ENCODE data around the gene ACSM2B. TPM values are rescaled to one million over a fixed set of nuclear protein-coding genes. Genes with fewer than 3 reads are reported as not detected.
"Not testable (repeated sequence)": the region's sequence is repeated elsewhere in the genome, so short reads cannot be mapped to it uniquely, and the experiment has no call there.

The ACSM2B gene
- total RNA-seq, 1 experiment from 2014 or later = not detected

GRCh38 chr16:20578091-20578490, 1.9 kb upstream of the ACSM2B start:
- H3K27ac ChIP-seq; H3K36me3 ChIP-seq; H3K4me3 ChIP-seq; H3K27me3 ChIP-seq (replicated peaks); H3K9me3 ChIP-seq (replicated peaks); DNase-seq (ENCODE audit: low read depth in 1 of 2, low spot score in 2 of 2); H3K4me1 ChIP-seq (replicated peaks): not testable (repeated sequence)

DNA sequence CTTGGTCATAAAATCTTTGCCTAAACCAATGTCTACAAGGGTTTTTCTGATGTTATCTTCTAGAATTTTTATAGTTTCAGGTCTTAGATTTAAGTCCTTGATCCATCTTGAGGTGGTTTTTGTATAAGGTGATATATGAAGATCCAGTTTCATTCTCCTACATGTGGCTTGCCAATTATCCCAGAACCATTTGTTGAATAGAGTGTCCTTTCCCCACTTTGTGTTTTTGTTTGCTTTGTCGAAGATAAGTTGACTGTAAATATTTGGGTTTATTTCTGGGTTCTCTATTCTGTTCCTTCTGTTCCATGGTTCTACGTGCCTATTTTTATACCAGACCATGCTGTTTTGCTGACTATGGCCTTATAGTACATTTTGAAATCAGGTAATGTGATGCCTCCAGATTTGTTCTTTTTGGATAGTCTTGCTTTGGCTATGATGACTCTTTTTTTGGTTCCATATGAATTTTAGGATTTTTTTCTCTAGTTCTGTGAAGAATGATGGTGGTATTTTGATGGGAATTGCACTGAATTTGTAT, 7.0 kb downstream of the ACSM2B start:
- not testable (repeated sequence) for H3K4me1 ChIP-seq (replicated peaks); H3K27ac ChIP-seq; H3K4me3 ChIP-seq; H3K36me3 ChIP-seq; DNase-seq (ENCODE audit: low read depth in 1 of 2, low spot score in 2 of 2); H3K27me3 ChIP-seq (replicated peaks); H3K9me3 ChIP-seq (replicated peaks)

- H3K9me3 ChIP-seq (replicated peaks) = no peaks in the 10 kb centered on the region
These were observed 7.8 kb downstream of the ACSM2B start for GRCh38 chr16:20568404-20568803.

DNA sequence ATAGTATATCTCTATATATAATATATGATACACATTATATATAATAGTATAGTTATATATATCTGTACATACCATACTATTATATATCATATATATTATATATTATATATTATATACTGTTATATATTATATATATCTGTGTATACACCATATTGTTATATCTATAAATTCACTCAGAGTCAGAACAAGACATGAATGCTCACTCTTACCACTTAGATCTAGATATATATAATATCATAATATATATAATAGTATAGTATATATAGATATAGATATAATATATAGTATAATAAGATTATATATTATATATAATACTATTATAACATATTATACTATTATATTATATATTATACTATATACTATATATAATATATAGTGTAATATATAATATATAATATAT, 9.3 kb downstream of the ACSM2B start:
- Histone ChIP-seq H3K36me3 (no peaks in the 10 kb centered on the region), H3K4me3 (no peak overlapping the region), H3K9me3 (replicated peaks) (no peaks in the 10 kb centered on the region), H3K27me3 (replicated peaks) (no peaks in the 10 kb centered on the region), H3K4me1 (replicated peaks) (no peaks in the 10 kb centered on the region), H3K27ac (no peak overlapping the region)
- DNase-seq (ENCODE audit: low read depth in 1 of 2, low spot score in 2 of 2) = no peak

More at GRCh38 chr16:20568404-20568803, 7.8 kb downstream of the ACSM2B start:
- H3K27me3 ChIP-seq (replicated peaks) = no peaks in the 10 kb centered on the region
- H3K36me3 ChIP-seq = no peaks in the 10 kb centered on the region
- DNase-seq (ENCODE audit: low read depth in 1 of 2, low spot score in 2 of 2) = no peak
- H3K4me1 ChIP-seq (replicated peaks) = no peaks in the 10 kb centered on the region
- H3K27ac ChIP-seq = no peak overlapping the region
- no peak overlapping the region for H3K4me3 ChIP-seq

GRCh38 chr16:20565334-20565733, 10.8 kb downstream of the ACSM2B start:
- H3K27me3 ChIP-seq (replicated peaks); H3K27ac ChIP-seq; DNase-seq (ENCODE audit: low read depth in 1 of 2, low spot score in 2 of 2); H3K4me1 ChIP-seq (replicated peaks); H3K4me3 ChIP-seq; H3K9me3 ChIP-seq (replicated peaks); H3K36me3 ChIP-seq: not testable (repeated sequence)

DNA sequence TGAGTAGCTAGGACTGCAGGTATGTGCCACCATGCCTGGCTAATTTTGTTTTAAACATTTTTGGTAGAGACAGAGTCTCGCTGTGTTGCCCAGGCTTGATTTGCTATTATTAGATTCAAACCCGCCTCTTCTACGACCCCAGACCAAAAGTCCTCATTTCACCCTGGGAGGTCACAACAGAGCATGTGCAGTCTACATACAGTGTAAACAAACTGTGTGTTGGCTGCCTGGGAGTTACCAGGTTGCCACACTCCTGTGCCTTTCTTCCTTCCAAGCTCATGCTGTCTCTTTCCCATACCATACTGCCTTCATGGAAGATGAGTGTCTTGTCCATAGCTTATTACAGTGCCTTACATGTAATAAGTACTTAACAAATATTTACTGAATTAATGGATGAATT, 11.9 kb downstream of the ACSM2B start:
- H3K27me3 ChIP-seq (replicated peaks); H3K4me3 ChIP-seq; H3K36me3 ChIP-seq; H3K4me1 ChIP-seq (replicated peaks); H3K9me3 ChIP-seq (replicated peaks); H3K27ac ChIP-seq; DNase-seq (ENCODE audit: low read depth in 1 of 2, low spot score in 2 of 2): not testable (repeated sequence)

GRCh38 chr16:20555628-20556027, 20.5 kb downstream of the ACSM2B start:
- not testable (repeated sequence) for H3K4me3 ChIP-seq; H3K9me3 ChIP-seq (replicated peaks); H3K4me1 ChIP-seq (replicated peaks); DNase-seq (ENCODE audit: low read depth in 1 of 2, low spot score in 2 of 2); H3K36me3 ChIP-seq; H3K27me3 ChIP-seq (replicated peaks); H3K27ac ChIP-seq

DNA sequence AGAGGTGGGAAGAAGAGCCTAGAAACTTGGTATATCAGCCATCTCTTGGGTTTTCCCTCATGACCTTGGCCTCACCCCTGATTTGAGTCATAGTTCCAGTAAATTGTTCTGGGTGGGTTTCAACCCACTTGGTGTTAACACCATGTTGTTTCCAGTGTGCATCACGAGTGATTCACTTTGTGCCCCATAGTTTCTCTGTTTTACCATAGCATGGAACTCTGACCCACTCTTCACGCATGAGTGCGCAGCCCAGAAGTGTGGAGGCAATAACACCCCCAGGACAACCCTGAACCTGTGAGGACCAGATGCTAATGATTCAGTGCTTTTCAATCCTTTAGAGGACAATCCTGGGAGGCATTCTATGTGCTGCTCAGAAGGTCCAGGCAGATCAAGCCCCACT, 21.5 kb downstream of the ACSM2B start:
- not testable (repeated sequence) for H3K4me1 ChIP-seq (replicated peaks); H3K4me3 ChIP-seq; H3K27me3 ChIP-seq (replicated peaks); H3K9me3 ChIP-seq (replicated peaks); H3K27ac ChIP-seq; DNase-seq (ENCODE audit: low read depth in 1 of 2, low spot score in 2 of 2); H3K36me3 ChIP-seq

GRCh38 chr16:20553493-20553892, 22.7 kb downstream of the ACSM2B start:
- H3K9me3 ChIP-seq (replicated peaks); H3K27me3 ChIP-seq (replicated peaks): not testable (repeated sequence)

DNA sequence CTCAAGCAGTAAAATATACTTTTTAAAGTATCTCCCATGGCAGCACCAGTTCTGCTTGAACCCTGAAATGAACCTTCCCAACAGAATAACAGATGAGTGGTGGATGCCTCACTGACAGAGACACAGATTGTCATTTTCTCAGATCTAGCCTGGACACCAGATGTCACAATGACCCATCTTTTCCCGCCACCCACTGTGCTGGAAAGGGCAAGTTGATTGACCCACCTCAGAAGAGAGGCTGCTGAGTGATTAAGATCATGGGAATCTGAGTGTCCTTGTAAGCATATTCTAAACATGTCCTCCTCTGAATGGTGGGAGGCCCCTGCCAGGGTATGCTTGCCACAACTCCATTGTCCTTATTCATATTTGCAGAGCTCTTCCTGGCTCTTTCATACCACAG, 29.2 kb downstream of the ACSM2B start:
- H3K9me3 ChIP-seq (replicated peaks); H3K4me3 ChIP-seq; H3K27ac ChIP-seq; H3K36me3 ChIP-seq; DNase-seq (ENCODE audit: low read depth in 1 of 2, low spot score in 2 of 2); H3K27me3 ChIP-seq (replicated peaks); H3K4me1 ChIP-seq (replicated peaks): not testable (repeated sequence)

More at GRCh38 chr16:20553493-20553892, 22.7 kb downstream of the ACSM2B start:
- not testable (repeated sequence) for H3K4me1 ChIP-seq (replicated peaks); H3K36me3 ChIP-seq; H3K4me3 ChIP-seq; DNase-seq (ENCODE audit: low read depth in 1 of 2, low spot score in 2 of 2); H3K27ac ChIP-seq

- DNase-seq (ENCODE audit: low read depth in 1 of 2, low spot score in 2 of 2); H3K4me3 ChIP-seq; H3K9me3 ChIP-seq (replicated peaks); H3K4me1 ChIP-seq (replicated peaks); H3K27me3 ChIP-seq (replicated peaks); H3K36me3 ChIP-seq; H3K27ac ChIP-seq: not testable (repeated sequence)
These were observed 29.8 kb downstream of the ACSM2B start for GRCh38 chr16:20546278-20546853.

- H3K4me3 ChIP-seq; H3K4me1 ChIP-seq (replicated peaks); H3K27ac ChIP-seq; H3K36me3 ChIP-seq; DNase-seq (ENCODE audit: low read depth in 1 of 2, low spot score in 2 of 2); H3K9me3 ChIP-seq (replicated peaks); H3K27me3 ChIP-seq (replicated peaks): not testable (repeated sequence)
These were observed 35.4 kb downstream of the ACSM2B start for GRCh38 chr16:20540603-20541316.

GRCh38 chr16:20538687-20539086, 37.5 kb downstream of the ACSM2B start:
- no peaks in the 10 kb centered on the region for H3K27me3 ChIP-seq (replicated peaks)
- DNase-seq (ENCODE audit: low read depth in 1 of 2, low spot score in 2 of 2) = no peak
- no peak overlapping the region for H3K27ac ChIP-seq
- no peaks in the 10 kb centered on the region for H3K36me3 ChIP-seq
- H3K4me3 ChIP-seq = no peak overlapping the region
- H3K9me3 ChIP-seq (replicated peaks) = no peaks in the 10 kb centered on the region
- no peaks in the 10 kb centered on the region for H3K4me1 ChIP-seq (replicated peaks)

- Histone ChIP-seq H3K27me3 (replicated peaks) (no peaks in the 10 kb centered on the region), H3K4me1 (replicated peaks) (no peaks in the 10 kb centered on the region), H3K4me3 (no peak overlapping the region), H3K9me3 (replicated peaks) (no peaks in the 10 kb centered on the region), H3K36me3 (no peaks in the 10 kb centered on the region), H3K27ac (no peak overlapping the region)
- DNase-seq (ENCODE audit: low read depth in 1 of 2, low spot score in 2 of 2) = no peak
These were observed 38.0 kb downstream of the ACSM2B start for GRCh38 chr16:20538181-20538580.

DNA sequence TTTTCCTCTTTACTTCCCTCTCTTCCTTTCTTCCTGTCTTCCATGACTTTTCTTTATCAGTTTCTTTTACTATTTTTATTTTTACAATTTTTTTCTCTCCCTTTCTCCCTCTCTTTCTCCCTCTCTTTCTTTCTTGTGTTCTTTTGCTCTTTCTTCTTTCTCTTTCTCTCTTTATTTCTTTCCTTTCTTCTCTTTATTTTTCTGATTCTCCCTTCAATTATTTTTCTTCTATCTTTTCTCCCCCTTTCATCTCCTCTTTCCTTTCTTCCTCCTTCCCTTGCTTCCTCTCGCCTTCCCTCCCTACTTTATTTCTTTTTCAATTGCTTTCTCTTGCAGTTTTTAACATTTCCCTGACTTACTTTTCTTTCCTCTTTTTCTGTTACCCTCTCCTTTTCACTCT, 39.5 kb downstream of the ACSM2B start:
- not testable (repeated sequence) for H3K36me3 ChIP-seq; H3K4me1 ChIP-seq (replicated peaks); H3K27ac ChIP-seq; H3K9me3 ChIP-seq (replicated peaks); H3K27me3 ChIP-seq (replicated peaks); H3K4me3 ChIP-seq; DNase-seq (ENCODE audit: low read depth in 1 of 2, low spot score in 2 of 2)
